Nephron progenitor cell (in vitro differentiated cells): ENCODE data around the gene PTRHD1.
"Not testable (repeated sequence)": the region's sequence is repeated elsewhere in the genome, so short reads cannot be mapped to it uniquely, and the experiment has no call there.

Experiments used
- DNase-seq: peaks from one replicate; pipeline ENCODE4 v3.0.0; 2021
- H3K27ac Mint-ChIP-seq: 2 replicates; pipeline ENCODE4 v1.8.0; 2021; ENCODE audit warnings: mild to moderate bottlenecking, moderate library complexity, mixed read lengths
- H3K27me3 Mint-ChIP-seq: 2 replicates; pipeline ENCODE4 v1.8.0; 2021; ENCODE audit warnings: mild to moderate bottlenecking, low read depth, mixed read lengths; ENCODE audit not compliant: poor library complexity
- H3K36me3 Mint-ChIP-seq: 2 replicates; pipeline ENCODE4 v1.8.0; 2021; ENCODE audit warnings: low read depth, mixed read lengths
- H3K4me1 Mint-ChIP-seq: 2 replicates; pipeline ENCODE4 v1.8.0; 2021; ENCODE audit warnings: mixed read lengths
- H3K4me3 Mint-ChIP-seq: 2 replicates; pipeline ENCODE4 v1.8.0; 2021; ENCODE audit warnings: mild to moderate bottlenecking, moderate library complexity, mixed read lengths
- H3K9me3 Mint-ChIP-seq: 2 replicates; pipeline ENCODE4 v1.8.0; 2021; ENCODE audit warnings: mild to moderate bottlenecking, moderate library complexity, mixed read lengths
- CTCF ChIP-seq: fragments of 200-600 bp; sonication (generic); IDR thresholded peaks from 2 replicates; pipeline ENCODE4 v1.5.0; 2021; ENCODE audit warnings: antibody characterized with exemption

The PTRHD1 gene

GRCh38 chr2:24809316-24810007 is 16.3 kb upstream of the PTRHD1 start:
- no peak overlapping the region for H3K4me3 Mint-ChIP-seq
- DNase-seq, result no peak
- no peak for TF ChIP-seq CTCF
- peaks cover 8% of the 10 kb centered on the region for H3K4me1 Mint-ChIP-seq
- peaks cover 96% of the 10 kb centered on the region for H3K36me3 Mint-ChIP-seq
- peaks cover 4% of the 10 kb centered on the region for H3K27me3 Mint-ChIP-seq
- no peak overlapping the region for H3K27ac Mint-ChIP-seq
- H3K9me3 Mint-ChIP-seq, result peaks cover 61% of the 10 kb centered on the region

GRCh38 chr2:24806661-24807036 is 13.5 kb upstream of the PTRHD1 start:
- Mint-ChIP-seq H3K4me1 (no peaks in the 10 kb centered on the region), H3K27ac (no peak overlapping the region), H3K9me3 (peaks cover 71% of the 10 kb centered on the region), H3K4me3 (no peak overlapping the region), H3K36me3 (peaks cover 95% of the 10 kb centered on the region), H3K27me3 (peaks cover 8% of the 10 kb centered on the region)
- DNase-seq, result no peak
- TF ChIP-seq CTCF, result no peak

GRCh38 chr2:24805811-24806660 is 12.8 kb upstream of the PTRHD1 start:
- H3K4me3 Mint-ChIP-seq, H3K27ac Mint-ChIP-seq, DNase-seq, H3K27me3 Mint-ChIP-seq, H3K4me1 Mint-ChIP-seq: not testable (repeated sequence)
- Mint-ChIP-seq H3K36me3 (peaks cover 95% of the 10 kb centered on the region), H3K9me3 (peaks cover 77% of the 10 kb centered on the region)

GRCh38 chr2:24800487-24800886 is 7.3 kb upstream of the PTRHD1 start:
- not testable (repeated sequence) for H3K27me3 Mint-ChIP-seq, H3K4me3 Mint-ChIP-seq, H3K4me1 Mint-ChIP-seq, DNase-seq, H3K27ac Mint-ChIP-seq
- Mint-ChIP-seq H3K9me3 (peaks cover 79% of the 10 kb centered on the region), H3K36me3 (peaks cover 99% of the 10 kb centered on the region)

- TF ChIP-seq CTCF, result no peak
- Mint-ChIP-seq H3K4me1 (peaks cover 24% of the 10 kb centered on the region), H3K27ac (no peak overlapping the region), H3K27me3 (no peaks in the 10 kb centered on the region), H3K4me3 (no peak overlapping the region), H3K36me3 (peaks cover 80% of the 10 kb centered on the region), H3K9me3 (peaks cover 51% of the 10 kb centered on the region)
- no peak for DNase-seq
Measured at GRCh38 chr2:24797644-24798043, 4.5 kb upstream of the PTRHD1 start.

GRCh38 chr2:24793761-24794435 is 707 bp upstream of the PTRHD1 start:
- Mint-ChIP-seq H3K9me3 (peaks cover 25% of the 10 kb centered on the region), H3K27ac (peak overlapping the region; percentile 100), H3K4me1 (peaks cover 53% of the 10 kb centered on the region), H3K36me3 (peaks cover 53% of the 10 kb centered on the region), H3K27me3 (peaks cover under 1% of the 10 kb centered on the region), H3K4me3 (peak overlapping the region; percentile 98)
- DNase-seq, result peak; percentile 52
- no peak for TF ChIP-seq CTCF
